Omental fat pad (tissue), 4 donors: ENCODE data around the gene PPIC. TPM values are rescaled to one million over a fixed set of nuclear protein-coding genes. Genes with fewer than 3 reads are reported as not detected.

Experiments
- ATAC-seq: fragments of 150-250 bp; one replicate; pipeline ENCODE4 v1.9.1; 2016; ENCODE audit warnings: mild to moderate bottlenecking, moderate library complexity; ENCODE audit not compliant: low FRiP score
- DNase-seq: peaks from one replicate; pipeline ENCODE4 v3.0.0-alpha.2; 2019; ENCODE audit warnings: low spot score
- total RNA-seq, 4 donors: library from RNA; depleted of rRNA; stranded (reverse); fragments of >200 nt; gene quantifications; one replicate each; pipeline ENCODE4 v1.1.0, GENCODE V29; 2016
- TF ChIP-seq, protein P1 (sequence below), 3 donors: fragments of 450-650 bp; IDR thresholded peaks; one replicate each; pipeline ENCODE4 v1.5.1; 2016 to 2017; ENCODE audit warnings: antibody characterized with exemption in 3 of 3, mild to moderate bottlenecking in 3 of 3, moderate library complexity in 2 of 3

Gene PPIC
- total RNA-seq, result 10 to 100 TPM in 3 of 4 donors, 1 to 10 TPM in 1; 9.0 to 48.7 (median 22.6) TPM

DNA sequence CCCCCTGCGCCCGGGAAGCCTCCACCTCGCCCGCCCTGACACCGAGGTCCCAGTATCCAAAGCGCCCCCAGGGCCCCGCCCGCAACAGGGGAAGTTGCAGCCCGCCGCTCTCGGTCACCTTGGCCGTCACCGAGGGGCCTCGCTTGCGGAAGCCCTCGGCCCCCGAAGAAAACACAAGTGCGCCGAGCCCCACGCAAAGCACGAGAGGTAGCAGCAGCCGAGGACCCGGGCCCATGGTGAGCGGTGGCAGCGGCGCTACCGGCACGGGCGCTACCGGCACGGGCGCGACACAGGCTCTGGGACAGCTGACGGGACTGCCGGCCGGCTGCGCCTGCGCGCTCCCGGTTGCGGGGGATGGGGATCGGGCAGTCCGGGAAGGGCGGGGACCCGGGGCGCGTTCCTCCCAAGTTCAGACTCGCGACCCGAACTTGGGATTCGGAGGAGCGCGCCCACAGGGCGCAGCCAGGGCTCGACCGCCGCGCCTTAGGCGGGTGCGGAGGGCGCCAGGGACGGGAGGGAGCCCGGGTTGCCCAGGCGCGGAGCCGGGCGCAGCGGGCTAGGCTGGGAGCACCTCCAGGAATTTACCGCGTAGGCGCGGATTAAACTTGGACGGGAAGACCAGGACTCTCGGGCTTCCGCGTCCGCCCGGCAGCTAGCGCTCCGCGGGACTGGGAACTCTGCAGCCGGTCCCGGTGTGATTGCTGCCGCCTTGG lies at the start of gene PPIC:
TSS of gene PPIC (minus strand) at position 335 of the 713 bp plus-strand sequence. CDS start at position 235, 100 bp downstream.
- peak; percentile 90 for ATAC-seq
- TF ChIP-seq, protein P1, sequence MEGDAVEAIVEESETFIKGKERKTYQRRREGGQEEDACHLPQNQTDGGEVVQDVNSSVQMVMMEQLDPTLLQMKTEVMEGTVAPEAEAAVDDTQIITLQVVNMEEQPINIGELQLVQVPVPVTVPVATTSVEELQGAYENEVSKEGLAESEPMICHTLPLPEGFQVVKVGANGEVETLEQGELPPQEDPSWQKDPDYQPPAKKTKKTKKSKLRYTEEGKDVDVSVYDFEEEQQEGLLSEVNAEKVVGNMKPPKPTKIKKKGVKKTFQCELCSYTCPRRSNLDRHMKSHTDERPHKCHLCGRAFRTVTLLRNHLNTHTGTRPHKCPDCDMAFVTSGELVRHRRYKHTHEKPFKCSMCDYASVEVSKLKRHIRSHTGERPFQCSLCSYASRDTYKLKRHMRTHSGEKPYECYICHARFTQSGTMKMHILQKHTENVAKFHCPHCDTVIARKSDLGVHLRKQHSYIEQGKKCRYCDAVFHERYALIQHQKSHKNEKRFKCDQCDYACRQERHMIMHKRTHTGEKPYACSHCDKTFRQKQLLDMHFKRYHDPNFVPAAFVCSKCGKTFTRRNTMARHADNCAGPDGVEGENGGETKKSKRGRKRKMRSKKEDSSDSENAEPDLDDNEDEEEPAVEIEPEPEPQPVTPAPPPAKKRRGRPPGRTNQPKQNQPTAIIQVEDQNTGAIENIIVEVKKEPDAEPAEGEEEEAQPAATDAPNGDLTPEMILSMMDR (IDR thresholded peaks at IDR 0.05), result no peak
- DNase-seq, result peak; percentile 65

DNA sequence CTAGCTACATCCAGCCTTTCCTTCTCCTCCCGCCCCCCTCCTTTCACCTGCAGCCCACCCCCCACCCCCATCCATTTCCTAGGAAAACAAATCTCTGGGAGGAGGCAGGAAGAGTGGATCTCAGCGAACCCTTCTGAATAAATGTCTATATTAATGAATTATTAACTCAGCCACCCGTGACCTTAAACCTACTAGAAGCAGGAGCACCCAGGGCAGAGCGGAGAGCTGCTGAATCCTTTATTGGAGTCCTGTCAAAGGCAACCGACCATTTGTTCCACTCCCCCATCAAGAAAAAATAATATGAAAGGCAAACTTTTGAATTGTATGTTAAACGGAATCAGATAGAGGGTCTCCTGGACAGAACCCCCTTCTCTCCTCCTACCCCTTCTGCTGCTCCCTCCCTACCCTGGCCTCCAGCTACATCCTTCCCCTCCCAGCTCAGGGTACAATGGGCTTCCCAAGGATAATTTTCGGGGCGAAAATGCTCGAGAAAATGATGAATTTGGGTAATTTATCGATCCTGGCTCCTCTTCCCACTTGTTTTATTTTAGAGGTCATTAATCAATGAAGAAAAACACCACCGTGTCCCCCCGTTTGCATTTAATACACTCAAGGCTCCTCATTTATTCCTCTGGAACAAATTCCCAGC lies 49.2 kb upstream of the PPIC start:
- DNase-seq (no peak), ATAC-seq (no peak)
- TF ChIP-seq, protein P1 (IDR thresholded peaks at IDR 0.05), result no peak

DNA sequence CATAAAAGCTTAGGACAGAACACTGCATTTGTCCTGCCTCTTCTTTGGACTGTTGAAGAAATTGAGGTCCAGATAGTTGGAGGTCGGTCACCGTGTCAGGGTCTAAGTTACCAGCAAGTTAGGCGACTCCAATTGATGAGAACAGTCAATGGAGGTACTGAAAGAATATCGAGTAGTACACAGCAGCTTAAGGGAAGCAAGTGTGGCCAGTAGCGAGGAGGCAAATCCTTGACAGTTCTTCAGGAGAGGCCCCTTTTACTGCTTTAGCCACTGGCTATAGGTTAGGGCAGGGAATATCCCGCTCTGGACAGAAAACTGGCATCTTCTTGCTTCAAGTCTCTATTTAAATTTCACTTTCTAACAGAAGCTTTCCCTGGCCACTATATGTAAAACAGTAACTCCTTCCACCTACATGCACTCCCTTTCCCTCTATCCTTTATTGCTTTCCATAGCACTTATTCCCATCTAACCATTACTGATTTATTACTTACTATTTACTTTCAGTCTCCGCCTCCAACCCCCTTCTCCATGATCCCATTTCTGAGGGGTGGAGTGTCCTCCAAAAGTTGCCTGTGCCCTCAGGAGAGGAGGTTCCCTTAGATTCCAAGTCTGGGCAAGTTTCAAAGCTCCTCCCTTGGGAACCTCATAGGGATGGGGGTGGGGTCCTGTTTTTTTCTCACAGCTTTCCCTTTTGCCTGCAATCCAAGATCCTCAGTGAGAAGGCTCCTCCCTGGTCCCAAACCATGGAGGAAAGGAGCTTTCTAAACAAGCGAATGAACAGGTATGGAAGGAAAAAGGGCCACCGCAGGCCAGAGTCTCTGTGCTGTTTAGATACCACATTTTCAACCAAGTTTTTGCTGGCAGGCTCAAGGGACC lies 48.4 kb upstream of the PPIC start:
- TF ChIP-seq, protein P1 (IDR thresholded peaks at IDR 0.05), result no peak
- ATAC-seq (no peak), DNase-seq (no peak)

DNA sequence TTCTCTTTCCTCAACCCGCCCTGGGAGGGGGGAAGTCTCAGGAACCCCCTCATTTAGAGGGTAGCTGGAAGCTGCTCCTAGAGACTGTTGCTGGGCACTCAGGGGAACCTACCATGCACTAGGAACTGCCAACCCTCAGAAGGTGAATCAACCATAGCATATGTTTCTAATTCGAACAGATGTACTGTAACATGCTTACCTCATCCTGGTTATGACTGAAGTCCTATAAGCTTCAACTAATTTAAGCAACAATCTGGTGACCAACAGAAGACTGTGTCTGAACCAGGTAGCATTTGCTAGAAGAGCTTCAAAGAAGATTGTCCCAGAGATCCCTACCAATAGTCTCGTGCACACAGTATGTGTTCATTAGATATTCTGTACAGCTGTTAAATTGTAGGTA lies 46.8 kb upstream of the PPIC start:
- ATAC-seq (no peak), DNase-seq (no peak)
- TF ChIP-seq, protein P1 (IDR thresholded peaks at IDR 0.05), result no peak

DNA sequence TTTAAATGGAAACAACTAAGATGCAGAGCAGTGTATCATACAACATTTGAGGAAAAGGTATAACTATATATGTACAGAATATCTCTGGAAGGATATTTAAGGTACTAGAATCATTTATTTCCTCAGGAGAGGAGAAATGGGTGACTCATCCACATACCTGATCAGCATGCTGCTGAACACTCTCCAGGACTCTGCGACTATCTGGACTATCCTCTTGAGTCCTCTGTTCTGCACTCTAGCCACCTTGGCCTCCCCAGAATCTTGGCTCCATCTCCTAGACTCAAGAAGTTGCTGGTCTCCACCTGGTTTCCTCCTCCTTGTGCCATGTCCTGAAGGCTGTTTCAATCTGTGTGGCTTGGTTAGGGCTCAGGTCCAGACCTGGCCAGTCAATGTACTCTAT lies 43.7 kb upstream of the PPIC start:
- DNase-seq (no peak), ATAC-seq (no peak)
- TF ChIP-seq, protein P1 (IDR thresholded peaks at IDR 0.05), result no peak

DNA sequence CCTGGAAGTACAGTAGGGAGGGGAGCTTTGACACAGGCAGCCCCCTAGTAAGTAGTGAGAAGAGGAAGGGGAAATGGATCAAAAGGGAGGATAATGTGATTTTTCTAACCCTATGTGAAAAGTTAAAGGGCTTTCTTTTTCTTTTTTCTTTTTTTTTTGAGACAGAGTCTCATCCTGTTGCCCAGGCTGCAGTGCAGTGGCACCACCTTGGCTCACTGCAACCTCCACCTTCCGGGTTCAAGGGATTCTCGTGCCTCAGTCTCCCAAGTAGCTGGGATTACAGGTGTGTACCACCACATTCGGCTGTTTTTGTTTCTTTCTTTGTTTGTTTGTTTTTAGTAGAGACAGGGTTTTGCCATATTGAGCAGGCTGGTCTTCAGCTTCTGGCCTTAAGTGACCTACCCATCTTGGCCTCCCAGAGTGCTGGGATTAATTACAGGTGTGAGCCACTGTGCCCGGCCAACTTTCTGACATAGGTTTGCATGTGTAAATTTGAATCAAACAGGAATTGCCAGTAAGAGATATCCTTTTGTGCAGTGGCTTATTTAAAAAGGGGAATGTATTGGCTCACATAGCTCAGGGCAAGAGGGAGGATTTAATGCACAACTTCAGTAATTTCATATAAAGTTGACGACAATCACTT lies 39.1 kb upstream of the PPIC start:
- ATAC-seq, result no peak
- DNase-seq, result no peak
- TF ChIP-seq, protein P1 (IDR thresholded peaks at IDR 0.05), result no peak
